ENCODE results near the gene NEK5.

Gene NEK5

DNA sequence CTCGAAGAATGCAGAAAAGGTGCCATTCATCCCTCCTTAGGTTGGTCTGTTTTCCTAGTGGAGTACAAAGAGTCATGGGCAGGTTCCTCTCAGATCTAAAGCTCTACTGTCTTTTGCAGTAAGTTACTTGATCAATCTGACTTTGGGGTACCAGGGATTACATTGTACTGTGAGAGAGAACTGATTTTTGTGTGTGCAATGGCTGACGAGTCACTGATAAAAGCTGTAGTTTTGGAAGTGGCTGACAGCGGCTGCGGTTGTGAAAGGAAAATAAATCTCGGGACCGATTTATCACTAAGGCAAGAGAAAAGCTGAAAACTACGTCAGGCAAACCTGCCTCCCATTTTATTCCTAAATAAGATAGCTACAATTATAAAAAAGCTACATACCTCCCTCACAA, 77.5 kb downstream of the NEK5 start:
- Mint-ChIP-seq H3K4me3 (no peak overlapping the region), H3K27ac (no peak overlapping the region), H3K27me3 (ENCODE audit: low read depth) (no peaks in the 10 kb centered on the region), H3K36me3 (ENCODE audit: low read depth) (peaks cover 3% of the 10 kb centered on the region), H3K4me1 (no peaks in the 10 kb centered on the region), H3K9me3 (peaks cover 14% of the 10 kb centered on the region)
- TF ChIP-seq, protein P1, sequence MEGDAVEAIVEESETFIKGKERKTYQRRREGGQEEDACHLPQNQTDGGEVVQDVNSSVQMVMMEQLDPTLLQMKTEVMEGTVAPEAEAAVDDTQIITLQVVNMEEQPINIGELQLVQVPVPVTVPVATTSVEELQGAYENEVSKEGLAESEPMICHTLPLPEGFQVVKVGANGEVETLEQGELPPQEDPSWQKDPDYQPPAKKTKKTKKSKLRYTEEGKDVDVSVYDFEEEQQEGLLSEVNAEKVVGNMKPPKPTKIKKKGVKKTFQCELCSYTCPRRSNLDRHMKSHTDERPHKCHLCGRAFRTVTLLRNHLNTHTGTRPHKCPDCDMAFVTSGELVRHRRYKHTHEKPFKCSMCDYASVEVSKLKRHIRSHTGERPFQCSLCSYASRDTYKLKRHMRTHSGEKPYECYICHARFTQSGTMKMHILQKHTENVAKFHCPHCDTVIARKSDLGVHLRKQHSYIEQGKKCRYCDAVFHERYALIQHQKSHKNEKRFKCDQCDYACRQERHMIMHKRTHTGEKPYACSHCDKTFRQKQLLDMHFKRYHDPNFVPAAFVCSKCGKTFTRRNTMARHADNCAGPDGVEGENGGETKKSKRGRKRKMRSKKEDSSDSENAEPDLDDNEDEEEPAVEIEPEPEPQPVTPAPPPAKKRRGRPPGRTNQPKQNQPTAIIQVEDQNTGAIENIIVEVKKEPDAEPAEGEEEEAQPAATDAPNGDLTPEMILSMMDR (IDR thresholded peaks at IDR 0.05; ENCODE audit: unreplicated experiment in 3 of 3), result no peak

GRCh38 chr13:52048516-52048915, 80.4 kb downstream of the NEK5 start:
- H3K9me3 Mint-ChIP-seq, result peaks cover 7% of the 10 kb centered on the region
- TF ChIP-seq, protein P1 (IDR thresholded peaks at IDR 0.05; ENCODE audit: unreplicated experiment in 3 of 3), result no peak
- no peak overlapping the region for H3K27ac Mint-ChIP-seq
- peaks cover 12% of the 10 kb centered on the region for H3K36me3 Mint-ChIP-seq (ENCODE audit: low read depth)
- no peaks in the 10 kb centered on the region for H3K4me1 Mint-ChIP-seq
- no peak overlapping the region for H3K4me3 Mint-ChIP-seq
- H3K27me3 Mint-ChIP-seq (ENCODE audit: low read depth), result no peaks in the 10 kb centered on the region

DNA sequence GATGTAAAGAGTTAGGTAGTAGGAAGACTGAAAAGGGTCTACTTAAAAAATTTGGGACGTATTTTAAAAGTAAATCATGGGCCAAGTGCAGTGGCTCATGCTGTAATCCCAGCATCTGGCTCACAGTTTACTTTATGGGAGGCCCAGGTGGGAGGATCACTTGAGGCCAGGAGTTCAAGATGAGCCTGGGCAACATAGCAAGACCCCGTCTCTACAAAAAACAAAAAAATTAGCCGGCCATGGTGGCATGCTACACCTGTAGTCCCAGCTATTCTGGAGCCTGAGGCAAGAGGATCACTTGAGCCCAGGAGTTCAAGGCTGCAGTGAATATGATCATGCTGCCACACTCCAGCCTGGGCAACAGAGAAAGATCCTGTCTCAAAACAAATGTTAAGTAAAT, 81.4 kb downstream of the NEK5 start:
- no peaks in the 10 kb centered on the region for H3K27me3 Mint-ChIP-seq (ENCODE audit: low read depth)
- no peak overlapping the region for H3K4me3 Mint-ChIP-seq
- H3K27ac Mint-ChIP-seq, result no peak overlapping the region
- TF ChIP-seq, protein P1 (IDR thresholded peaks at IDR 0.05; ENCODE audit: unreplicated experiment in 3 of 3), result no peak
- peaks cover 6% of the 10 kb centered on the region for H3K9me3 Mint-ChIP-seq
- H3K4me1 Mint-ChIP-seq, result no peaks in the 10 kb centered on the region
- peaks cover 12% of the 10 kb centered on the region for H3K36me3 Mint-ChIP-seq (ENCODE audit: low read depth)

DNA sequence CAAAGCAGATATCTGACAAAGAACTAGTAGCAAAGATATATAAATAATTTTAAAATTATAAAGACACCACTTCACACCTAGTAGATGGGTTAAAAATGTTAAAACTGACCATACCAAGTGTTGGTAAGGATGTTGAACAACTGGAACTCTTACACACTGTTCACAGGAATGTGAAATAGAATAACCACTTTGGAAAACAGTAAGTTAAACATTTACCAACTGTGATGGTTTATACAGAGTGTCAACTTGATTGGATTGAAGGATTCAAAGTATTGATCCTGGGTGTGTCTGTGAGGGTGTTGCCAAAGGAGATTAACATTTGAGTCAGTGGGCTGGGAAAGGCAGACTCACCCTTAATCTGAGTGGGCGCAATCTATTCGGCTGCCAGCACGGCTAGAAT, 85.2 kb downstream of the NEK5 start:
- Mint-ChIP-seq H3K27me3 (ENCODE audit: low read depth) (no peaks in the 10 kb centered on the region), H3K27ac (no peak overlapping the region), H3K36me3 (ENCODE audit: low read depth) (peaks cover 17% of the 10 kb centered on the region), H3K4me1 (no peaks in the 10 kb centered on the region), H3K4me3 (no peak overlapping the region), H3K9me3 (peaks cover 14% of the 10 kb centered on the region)
- TF ChIP-seq, protein P1 (IDR thresholded peaks at IDR 0.05; ENCODE audit: unreplicated experiment in 3 of 3), result no peak

DNA sequence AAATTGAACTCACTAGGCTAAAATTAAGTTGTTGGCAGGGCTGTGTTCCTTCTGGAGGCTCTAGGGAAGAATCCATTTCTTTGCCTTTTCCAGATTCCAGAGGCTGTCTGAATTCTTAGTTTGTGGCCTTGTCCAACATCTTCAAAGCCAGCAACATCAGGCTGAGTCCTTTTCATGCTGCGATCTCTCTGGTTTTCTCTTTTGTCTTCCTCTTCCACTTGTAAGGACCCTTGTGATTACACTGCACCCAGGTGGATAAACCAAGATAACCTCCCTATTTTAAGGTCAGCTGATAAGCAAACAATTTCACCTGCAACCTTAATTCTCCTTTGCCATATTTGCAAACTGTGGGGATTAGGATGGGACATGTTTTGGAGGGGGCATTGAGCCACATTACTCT, 92.8 kb downstream of the NEK5 start:
- H3K36me3 Mint-ChIP-seq (ENCODE audit: low read depth), result peaks cover 15% of the 10 kb centered on the region
- H3K4me1 Mint-ChIP-seq, result no peaks in the 10 kb centered on the region
- peaks cover 4% of the 10 kb centered on the region for H3K9me3 Mint-ChIP-seq
- TF ChIP-seq, protein P1 (IDR thresholded peaks at IDR 0.05; ENCODE audit: unreplicated experiment in 3 of 3), result no peak
- H3K4me3 Mint-ChIP-seq, result no peak overlapping the region
- H3K27me3 Mint-ChIP-seq (ENCODE audit: low read depth), result no peaks in the 10 kb centered on the region
- H3K27ac Mint-ChIP-seq, result no peak overlapping the region

- Mint-ChIP-seq H3K9me3 (peaks cover 4% of the 10 kb centered on the region), H3K27ac (no peak overlapping the region), H3K36me3 (ENCODE audit: low read depth) (peaks cover 23% of the 10 kb centered on the region), H3K4me1 (no peaks in the 10 kb centered on the region), H3K27me3 (ENCODE audit: low read depth) (no peaks in the 10 kb centered on the region), H3K4me3 (no peak overlapping the region)
- TF ChIP-seq, protein P1 (IDR thresholded peaks at IDR 0.05; ENCODE audit: unreplicated experiment in 3 of 3), result no peak
Observed at GRCh38 chr13:52034616-52035226, 94.2 kb downstream of the NEK5 start.

Measured in nephron (organoid).